ENCODE measurements around the gene CD79B. TPM values are rescaled to one million over a fixed set of nuclear protein-coding genes. Genes with fewer than 3 reads are reported as not detected.

The CD79B gene
- total and polyA plus RNA-seq, 9 of the 15 experiments (the other 6 are each of a cell fraction or from before 2014, with no cell fraction given) = 0.15 to 0.62 (median 0.44) TPM; not detected in 2

- no peak for TF ChIP-seq PATZ1 (CRISPR knock-in tag; IDR thresholded peaks at IDR 0.05; ENCODE audit: borderline replicate concordance)
- TF ChIP-seq TBP (optimal IDR thresholded peaks at IDR 0.05; ENCODE audit: low read depth, low read length) = peak; percentile 17
- TF ChIP-seq FOXP1 (CRISPR knock-in tag; IDR thresholded peaks at IDR 0.05) = no peak
- TF ChIP-seq SNIP1 (IDR thresholded peaks at IDR 0.05; ENCODE audit: low read depth) = no peak
- TF ChIP-seq RNF219 (CRISPR knock-in tag; IDR thresholded peaks at IDR 0.05) = no peak
- no peak for TF ChIP-seq PRMT5 (CRISPR knock-in tag; IDR thresholded peaks at IDR 0.05)
- TF ChIP-seq HDAC3 (IDR thresholded peaks at IDR 0.05; ENCODE audit: borderline replicate concordance, partially characterized antibody) = no peak
- no peak for TF ChIP-seq BACH1 (tag; IDR thresholded peaks at IDR 0.05)
- no peak for TF ChIP-seq PRPF4 (IDR thresholded peaks at IDR 0.05; ENCODE audit: insufficient read depth, low read depth, low read length, poor library complexity, severe bottlenecking)
- no peak for TF ChIP-seq CREB5 (CRISPR knock-in tag; IDR thresholded peaks at IDR 0.05)
- TF ChIP-seq CBX2 (IDR thresholded peaks at IDR 0.05; ENCODE audit: insufficient read depth, low read length, poor library complexity, severe bottlenecking) = no peak
- TF ChIP-seq MEIS2 (IDR thresholded peaks at IDR 0.05; ENCODE audit: partially characterized antibody) = no peak
- TF ChIP-seq MEF2A (IDR thresholded peaks at IDR 0.05; ENCODE audit: control insufficient read depth, low read depth, low read length) = no peak
- no peak for TF ChIP-seq ZNF57 (CRISPR knock-in tag; IDR thresholded peaks at IDR 0.05)
- TF ChIP-seq E2F8 (IDR thresholded peaks at IDR 0.05; ENCODE audit: low read depth, partially characterized antibody) = no peak
These were observed 29.5 kb upstream of the CD79B start (continued) for GRCh38 chr17:63961355-63962212.
